GM12864 (cell line): ENCODE measurements around the gene SLITRK5.

Experiments used
- DNase-seq: peaks from one replicate; pipeline ENCODE4 v3.0.0-alpha.2; 2011; ENCODE audit warnings: low read depth
- H3K4me3 ChIP-seq: 2 replicates; pipeline ENCODE4 v1.5.1; 2011; ENCODE audit warnings: mild to moderate bottlenecking, low read depth, low read length, control low read depth
- CTCF ChIP-seq: IDR thresholded peaks from 2 replicates; pipeline ENCODE4 v1.5.1; 2011; ENCODE audit warnings: low read depth, mild to moderate bottlenecking, moderate library complexity, low read length, control low read depth, inconsistent platforms; ENCODE audit errors: missing control alignments

SLITRK5 gene

DNA sequence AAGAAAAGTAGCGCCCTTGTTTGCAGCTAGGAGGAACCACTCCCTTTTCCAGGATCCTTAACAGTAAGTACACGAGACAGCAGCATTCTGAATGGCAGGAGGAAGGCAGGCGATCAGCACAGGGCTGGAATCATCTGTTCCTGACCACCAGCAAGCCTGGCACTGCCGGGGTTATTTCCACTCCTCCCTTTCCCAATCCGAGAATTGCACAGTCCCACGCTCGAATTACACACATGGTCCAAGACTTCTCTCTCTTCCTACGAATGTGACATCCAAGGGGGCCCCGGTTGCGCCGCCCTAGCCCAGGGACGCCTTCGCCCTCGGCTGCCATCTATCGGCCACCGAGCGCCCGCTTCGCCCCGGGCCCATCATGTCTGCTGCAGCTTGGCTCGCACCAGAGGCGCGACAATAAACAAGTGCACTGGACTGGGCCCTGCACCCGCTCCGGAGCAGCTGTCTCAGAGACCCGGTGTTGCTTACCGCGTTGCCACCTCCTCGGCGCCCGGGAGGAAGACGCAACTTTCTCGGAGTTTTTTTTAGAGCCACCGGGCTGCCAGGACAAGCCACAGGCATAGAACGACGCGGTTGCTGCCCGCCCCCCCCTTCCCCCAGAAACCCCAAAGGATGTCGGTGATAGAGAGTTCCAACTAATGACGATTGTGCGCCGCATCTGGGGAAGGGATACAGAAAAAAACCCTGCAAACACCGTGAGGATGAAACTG is at the start of gene SLITRK5:
Gene SLITRK5 (plus strand): TSS at position 341 of the 722 bp plus-strand sequence. CDS start 4,018 bp downstream, outside the sequence.
- DNase-seq: no peak
- TF ChIP-seq CTCF: peak; percentile 54
- H3K4me3 ChIP-seq: no peak within 1 kb of the TSS

DNA sequence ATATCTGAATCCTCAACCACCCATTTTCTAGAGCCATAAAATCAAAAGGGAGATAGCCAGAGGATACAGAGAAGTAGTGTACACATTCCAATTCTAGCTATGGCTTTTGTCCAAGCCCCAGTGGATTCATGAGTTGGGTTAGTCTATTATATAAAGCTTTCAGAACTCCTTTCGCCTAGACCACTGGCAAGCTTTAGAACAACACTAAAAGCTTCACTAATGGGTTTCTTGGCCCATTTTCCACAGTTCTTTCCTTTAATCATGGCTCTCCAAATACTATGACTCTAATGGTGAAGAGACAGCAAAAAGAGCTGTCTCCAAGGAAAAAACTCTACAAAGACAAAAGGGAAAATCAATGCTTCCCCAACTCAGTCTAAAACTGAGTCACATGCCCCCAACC is 48.2 kb upstream of the SLITRK5 start:
- no peak for DNase-seq
- H3K4me3 ChIP-seq: no peak overlapping the region
- no peak for TF ChIP-seq CTCF

DNA sequence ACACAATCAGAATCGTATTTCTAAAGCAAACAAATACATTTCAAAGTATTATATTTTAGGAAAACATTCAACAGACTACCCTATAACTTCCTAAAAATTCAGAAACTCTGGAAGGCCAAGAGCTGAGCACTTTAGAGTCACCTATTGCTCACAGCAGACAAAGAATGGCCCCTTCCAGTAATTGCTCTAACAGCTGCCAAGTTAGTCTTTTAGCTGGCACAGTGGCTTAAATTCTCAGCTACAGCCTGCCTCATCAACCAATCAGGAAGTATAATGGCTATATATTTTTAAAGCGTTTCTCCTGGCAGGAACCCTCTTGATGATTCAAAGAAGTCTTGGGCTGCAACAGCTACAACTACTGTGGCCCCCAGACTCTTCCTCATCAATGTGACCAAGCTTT is 14.9 kb upstream of the SLITRK5 start:
- TF ChIP-seq CTCF: no peak
- no peak for DNase-seq
- no peak overlapping the region for H3K4me3 ChIP-seq

DNA sequence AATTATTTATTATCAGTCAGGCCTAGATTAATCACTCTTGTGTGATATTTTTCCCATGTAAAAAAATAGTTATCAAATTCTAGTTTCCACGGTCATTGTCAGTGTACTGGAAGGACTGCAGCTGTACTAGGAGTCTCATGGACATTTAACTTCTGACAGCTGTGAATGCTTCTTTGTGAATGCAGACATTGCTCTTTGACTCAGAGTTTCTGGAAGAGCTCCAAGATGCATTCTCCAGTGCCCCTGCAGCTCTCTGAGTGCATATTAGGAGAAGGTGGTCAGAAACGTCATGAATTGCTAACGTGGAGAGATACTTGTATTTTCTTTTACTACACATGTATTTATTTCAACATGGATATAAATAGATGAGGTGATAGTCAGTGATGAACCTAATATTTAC is 9.7 kb upstream of the SLITRK5 start:
- no peak overlapping the region for H3K4me3 ChIP-seq
- no peak for TF ChIP-seq CTCF
- no peak for DNase-seq

DNA sequence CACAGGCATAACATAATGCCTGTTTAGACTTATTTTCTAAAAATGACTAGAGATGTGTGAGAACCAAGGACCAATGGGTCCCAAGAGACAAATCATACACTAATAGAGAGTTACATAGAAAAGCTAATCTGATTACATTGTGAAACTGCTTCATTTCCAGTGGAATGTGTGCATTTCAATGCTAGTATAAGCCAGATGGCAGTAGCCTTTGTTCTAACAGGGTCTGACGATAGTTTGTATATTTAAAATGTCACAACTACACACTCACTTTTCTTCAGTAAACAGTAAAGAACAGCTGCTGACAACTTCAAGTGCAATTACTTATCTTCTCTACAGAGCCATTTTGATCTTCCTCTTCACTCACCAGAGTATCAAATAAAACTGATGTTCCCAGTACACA is 4.3 kb upstream of the SLITRK5 start:
- no peak for TF ChIP-seq CTCF
- no peak for DNase-seq
- H3K4me3 ChIP-seq: no peak overlapping the region

GRCh38 chr13:87667686-87668085 is 3.5 kb upstream of the SLITRK5 start:
- DNase-seq: no peak
- no peak for TF ChIP-seq CTCF
- no peak overlapping the region for H3K4me3 ChIP-seq

DNA sequence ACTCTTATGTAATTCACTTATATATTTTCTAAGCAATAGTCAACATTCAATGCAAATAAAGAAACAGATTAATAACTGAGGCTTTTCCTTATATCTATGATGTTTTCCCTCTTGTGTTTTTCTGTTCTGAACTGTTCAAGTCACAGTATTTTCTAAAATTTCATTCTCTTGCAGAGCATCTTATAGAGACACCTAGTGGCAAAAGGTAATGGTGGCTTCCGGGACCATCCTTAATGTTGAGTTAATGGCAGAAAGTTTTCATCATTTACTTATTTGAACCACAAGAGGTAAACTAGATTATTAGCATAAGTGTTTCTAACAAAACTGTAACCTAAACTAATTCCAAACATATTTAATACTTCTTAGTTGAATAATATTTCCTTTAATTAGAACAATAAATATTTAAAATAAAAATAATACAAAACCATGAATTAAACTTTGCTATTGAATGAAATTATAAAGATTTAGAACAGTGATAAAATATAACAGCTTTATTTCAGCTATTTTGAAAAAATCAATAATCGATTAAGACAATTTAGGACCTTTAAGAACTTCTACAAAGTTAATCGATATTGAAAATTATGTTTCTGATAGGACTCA is 1.7 kb upstream of the SLITRK5 start:
- TF ChIP-seq CTCF: peak; percentile 38
- no peak overlapping the region for H3K4me3 ChIP-seq
- DNase-seq: no peak
